MM.1S (cell line): ENCODE measurements around the gene FH.

ENCODE experiments used
- EZH2 ChIP-seq: fragments of 300-600 bp; sonication (generic); optimal IDR thresholded peaks from 2 replicates; pipeline ENCODE3; 2017; ENCODE audit warnings: low read depth, mild to moderate bottlenecking, antibody characterized with exemption, low read length, mixed read lengths
- TF ChIP-seq, protein P1 (sequence below): fragments of 300-600 bp; sonication (generic); IDR thresholded peaks from 2 replicates; pipeline ENCODE4 v1.5.1; 2016; ENCODE audit warnings: antibody characterized with exemption, low read length, mixed read lengths

DNA sequence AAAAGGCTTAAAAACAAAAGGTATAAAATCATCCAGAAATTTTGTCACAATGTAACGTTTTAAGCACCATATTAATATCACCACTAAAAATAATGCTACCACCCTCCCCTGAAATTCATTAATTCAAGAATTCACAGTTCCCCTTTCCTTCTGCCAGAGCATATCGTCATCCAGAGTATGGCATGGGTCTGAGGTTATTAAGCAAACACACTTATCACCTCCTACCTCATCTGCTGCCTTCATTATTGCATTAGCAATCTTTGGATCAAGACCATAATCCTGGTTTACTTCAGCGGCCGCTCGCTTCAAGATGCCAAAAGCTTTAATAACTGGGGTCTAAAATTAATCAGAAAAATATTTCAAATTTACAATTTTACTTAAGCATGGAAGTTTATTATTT, 6.2 kb downstream of the FH start:
- TF ChIP-seq, protein P1, sequence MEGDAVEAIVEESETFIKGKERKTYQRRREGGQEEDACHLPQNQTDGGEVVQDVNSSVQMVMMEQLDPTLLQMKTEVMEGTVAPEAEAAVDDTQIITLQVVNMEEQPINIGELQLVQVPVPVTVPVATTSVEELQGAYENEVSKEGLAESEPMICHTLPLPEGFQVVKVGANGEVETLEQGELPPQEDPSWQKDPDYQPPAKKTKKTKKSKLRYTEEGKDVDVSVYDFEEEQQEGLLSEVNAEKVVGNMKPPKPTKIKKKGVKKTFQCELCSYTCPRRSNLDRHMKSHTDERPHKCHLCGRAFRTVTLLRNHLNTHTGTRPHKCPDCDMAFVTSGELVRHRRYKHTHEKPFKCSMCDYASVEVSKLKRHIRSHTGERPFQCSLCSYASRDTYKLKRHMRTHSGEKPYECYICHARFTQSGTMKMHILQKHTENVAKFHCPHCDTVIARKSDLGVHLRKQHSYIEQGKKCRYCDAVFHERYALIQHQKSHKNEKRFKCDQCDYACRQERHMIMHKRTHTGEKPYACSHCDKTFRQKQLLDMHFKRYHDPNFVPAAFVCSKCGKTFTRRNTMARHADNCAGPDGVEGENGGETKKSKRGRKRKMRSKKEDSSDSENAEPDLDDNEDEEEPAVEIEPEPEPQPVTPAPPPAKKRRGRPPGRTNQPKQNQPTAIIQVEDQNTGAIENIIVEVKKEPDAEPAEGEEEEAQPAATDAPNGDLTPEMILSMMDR, result no peak
- TF ChIP-seq EZH2, result no peak
